GM23338 (cell line): ENCODE results near the gene DNAH17. TPM values are rescaled to one million over a fixed set of nuclear protein-coding genes. Genes with fewer than 3 reads are reported as not detected.

Experiments used
- ATAC-seq: fragments of 200-7000 bp; cut with Tn5 transposase; 3 replicates; pipeline ENCODE4 v1.9.1; 2020
- DNase-seq: peaks from one replicate; pipeline ENCODE4 v3.0.0-alpha.2; 2015; ENCODE audit warnings: low spot score
- H2AFZ ChIP-seq: fragments of 200-600 bp; sonication (generic); 2 replicates; pipeline ENCODE4 v1.8.0; 2016; ENCODE audit warnings: antibody characterized with exemption, mild to moderate bottlenecking, moderate library complexity
- H3F3A ChIP-seq: fragments of 200-600 bp; sonication (generic); replicated peaks from 2 replicates; pipeline ENCODE4 v1.8.0; 2017; ENCODE audit warnings: antibody characterized with exemption, mixed run types, low read depth
- H3K27ac ChIP-seq: fragments of 200-600 bp; sonication (generic); 2 replicates; pipeline ENCODE4 v1.6.1; 2016; ENCODE audit warnings: low read depth
- H3K27me3 ChIP-seq: fragments of 200-600 bp; sonication (generic); 2 replicates; pipeline ENCODE4 v1.8.0; 2016; ENCODE audit warnings: mild to moderate bottlenecking, mixed run types, moderate library complexity; ENCODE audit not compliant: insufficient read depth
- H3K36me3 ChIP-seq: fragments of 200-600 bp; sonication (generic); 2 replicates; pipeline ENCODE4 v1.8.0; 2016; ENCODE audit warnings: mild to moderate bottlenecking; ENCODE audit not compliant: insufficient read depth
- H3K4me1 ChIP-seq: fragments of 200-600 bp; sonication (generic); 2 replicates; pipeline ENCODE4 v1.8.0; 2016; ENCODE audit warnings: mild to moderate bottlenecking, moderate library complexity; ENCODE audit not compliant: insufficient read depth
- H3K4me2 ChIP-seq: fragments of 200-600 bp; sonication (generic); 2 replicates; pipeline ENCODE4 v1.7.1; 2017; ENCODE audit warnings: mixed run types
- H3K4me3 ChIP-seq: fragments of 200-600 bp; sonication (generic); 2 replicates; pipeline ENCODE4 v1.6.1; 2016; ENCODE audit warnings: mixed run types
- H3K79me2 ChIP-seq: fragments of 200-600 bp; sonication (generic); replicated peaks from 2 replicates; pipeline ENCODE4 v1.8.0; 2017; ENCODE audit warnings: mild to moderate bottlenecking; ENCODE audit not compliant: insufficient read depth
- H3K9me2 ChIP-seq: fragments of 200-600 bp; sonication (generic); 2 replicates; pipeline ENCODE4 v1.8.0; 2017; ENCODE audit not compliant: insufficient read depth
- H4K20me1 ChIP-seq: fragments of 200-600 bp; sonication (generic); replicated peaks from 2 replicates; pipeline ENCODE4 v1.8.0; 2017; ENCODE audit warnings: mild to moderate bottlenecking; ENCODE audit not compliant: insufficient read depth
- H3K27ac Mint-ChIP-seq: 2 replicates; pipeline ENCODE4 v1.8.0; 2020; ENCODE audit warnings: inconsistent platforms, mild to moderate bottlenecking, moderate library complexity, mixed read lengths
- H3K27me3 Mint-ChIP-seq: 3 replicates; pipeline ENCODE4 v1.8.0; 2022; ENCODE audit warnings: low read depth, mild to moderate bottlenecking, moderate library complexity, mixed read lengths, inconsistent platforms; ENCODE audit not compliant: insufficient read depth, poor library complexity
- H3K36me3 Mint-ChIP-seq: 3 replicates; pipeline ENCODE4 v1.8.0; 2021; ENCODE audit warnings: low read depth, mild to moderate bottlenecking, inconsistent platforms, moderate library complexity, mixed read lengths
- H3K4me1 Mint-ChIP-seq: 3 replicates; pipeline ENCODE4 v1.8.0; 2020; ENCODE audit warnings: mild to moderate bottlenecking, inconsistent platforms, mixed read lengths
- H3K4me3 Mint-ChIP-seq: 3 replicates; pipeline ENCODE4 v1.8.0; 2021; ENCODE audit warnings: moderate library complexity, mild to moderate bottlenecking, inconsistent platforms, mixed read lengths
- H3K9me3 Mint-ChIP-seq: 3 replicates; pipeline ENCODE4 v1.8.0; 2020; ENCODE audit warnings: moderate library complexity, mild to moderate bottlenecking, inconsistent platforms, mixed read lengths
- CREB1 ChIP-seq: fragments of 250-450 bp; sonication (Bioruptor Pico); IDR thresholded peaks from 2 replicates; pipeline ENCODE4 v1.5.0; 2020; ENCODE audit warnings: low read depth, mild to moderate bottlenecking, moderate library complexity
- EZH2 ChIP-seq: fragments of 200-600 bp; sonication (generic); IDR thresholded peaks from one replicate; pipeline ENCODE4 v1.8.0; 2017; ENCODE audit warnings: antibody characterized with exemption, mild to moderate bottlenecking, low read depth; ENCODE audit not compliant: unreplicated experiment
- EZH2phosphoT487 ChIP-seq: fragments of 200-600 bp; sonication (generic); IDR thresholded peaks from one replicate; pipeline ENCODE4 v1.8.1; 2018; ENCODE audit warnings: antibody characterized with exemption; ENCODE audit not compliant: unreplicated experiment
- JUNB ChIP-seq: IDR thresholded peaks from one replicate; pipeline ENCODE4 v1.6.1; 2016; ENCODE audit warnings: antibody characterized with exemption; ENCODE audit not compliant: unreplicated experiment
- NANOG ChIP-seq: IDR thresholded peaks from 2 replicates; pipeline ENCODE4 v1.6.1; 2016; ENCODE audit warnings: antibody characterized with exemption, borderline replicate concordance
- POLR2AphosphoS5 ChIP-seq: IDR thresholded peaks from 2 replicates; pipeline ENCODE4 v1.6.1; 2016; ENCODE audit warnings: antibody characterized with exemption, low read depth
- STAT1 ChIP-seq: IDR thresholded peaks from one replicate; pipeline ENCODE4 v1.6.1; 2016; ENCODE audit warnings: antibody characterized with exemption; ENCODE audit not compliant: unreplicated experiment
- ZNF114 ChIP-seq: fragments of 250-450 bp; sonication (Bioruptor Pico); IDR thresholded peaks from 2 replicates; pipeline ENCODE4 v1.5.0; 2020; ENCODE audit warnings: mild to moderate bottlenecking, moderate library complexity
- ZNF331 ChIP-seq: fragments of 250-450 bp; sonication (Bioruptor Pico); IDR thresholded peaks from 2 replicates; pipeline ENCODE4 v1.5.0; 2020; ENCODE audit warnings: low read depth, mild to moderate bottlenecking, moderate library complexity
- polyA plus RNA-seq: library from polyadenylated mRNA; unstranded; fragments of >200 nt; fragmentation: Nextera tagmentation; extraction: Ambion mirVana; gene quantifications from 2 replicates; pipeline ENCODE4 v1.2.1, GENCODE V29; 2016
- total RNA-seq: library from RNA; depleted of rRNA; stranded (reverse); fragments of >200 nt; shearing (Covaris generic); gene quantifications from 2 replicates; pipeline ENCODE4 v1.2.3, GENCODE V29; 2014
- TF ChIP-seq, protein P1 (sequence below), 2 experiments: fragments of 200-600 bp in 1 of 2; sonication (generic) in 1 of 2; conservative IDR thresholded peaks; 2 replicates each; pipeline versions ENCODE4 v1.5.1 to v1.6.1; 2016 to 2017; ENCODE audit warnings: antibody characterized with exemption in 2 of 2, low read depth in 2 of 2, mild to moderate bottlenecking in 2 of 2, moderate library complexity in 1 of 2
- TF ChIP-seq, protein P2 (sequence below): fragments of 250-450 bp; sonication (Bioruptor Pico); IDR thresholded peaks from 2 replicates; pipeline ENCODE4 v1.5.0; 2020; ENCODE audit warnings: mild to moderate bottlenecking, moderate library complexity
- TF ChIP-seq, protein P3 (sequence below): IDR thresholded peaks from one replicate; pipeline ENCODE4 v1.6.1; 2018; ENCODE audit warnings: antibody characterized with exemption; ENCODE audit not compliant: unreplicated experiment
- TF ChIP-seq, protein P4 (sequence below): IDR thresholded peaks from 2 replicates; pipeline ENCODE4 v1.6.1; 2016; ENCODE audit warnings: antibody characterized with exemption

Gene DNAH17
- total and polyA plus RNA-seq, 2 experiments from 2014 or later, result 0.59 to 2.0 TPM

DNA sequence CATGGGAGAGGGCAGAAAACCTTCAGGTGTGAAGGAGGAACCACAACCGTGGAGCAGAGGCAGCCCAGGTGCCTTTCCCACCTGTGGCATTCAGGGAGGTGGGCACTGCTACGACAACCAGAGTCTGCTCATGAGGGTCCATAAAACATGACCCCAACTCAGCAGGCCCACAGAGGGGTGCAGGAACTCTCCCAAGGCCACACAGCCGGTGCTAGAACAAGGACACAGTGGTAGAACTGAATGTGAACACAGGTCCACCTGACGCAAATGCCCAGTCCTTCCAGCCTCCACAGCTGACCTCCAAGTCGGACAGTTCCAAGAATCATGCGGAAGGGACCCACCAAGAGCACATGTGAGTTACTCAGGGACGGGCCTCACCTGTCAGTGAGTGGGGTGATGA lies 76.4 kb downstream of the DNAH17 start:
- H3K4me3 Mint-ChIP-seq, result no peak overlapping the region
- peaks cover 9% of the 10 kb centered on the region for H3K4me1 ChIP-seq
- no peak overlapping the region for H3K27ac ChIP-seq
- TF ChIP-seq ZNF331 (CRISPR knock-in tag) (no peak), NANOG (no peak), POLR2AphosphoS5 (no peak), ZNF114 (CRISPR knock-in tag) (no peak), EZH2 (no peak), EZH2phosphoT487 (no peak), JUNB (no peak), STAT1 (no peak), CREB1 (CRISPR knock-in tag) (no peak)
- TF ChIP-seq, protein P1, sequence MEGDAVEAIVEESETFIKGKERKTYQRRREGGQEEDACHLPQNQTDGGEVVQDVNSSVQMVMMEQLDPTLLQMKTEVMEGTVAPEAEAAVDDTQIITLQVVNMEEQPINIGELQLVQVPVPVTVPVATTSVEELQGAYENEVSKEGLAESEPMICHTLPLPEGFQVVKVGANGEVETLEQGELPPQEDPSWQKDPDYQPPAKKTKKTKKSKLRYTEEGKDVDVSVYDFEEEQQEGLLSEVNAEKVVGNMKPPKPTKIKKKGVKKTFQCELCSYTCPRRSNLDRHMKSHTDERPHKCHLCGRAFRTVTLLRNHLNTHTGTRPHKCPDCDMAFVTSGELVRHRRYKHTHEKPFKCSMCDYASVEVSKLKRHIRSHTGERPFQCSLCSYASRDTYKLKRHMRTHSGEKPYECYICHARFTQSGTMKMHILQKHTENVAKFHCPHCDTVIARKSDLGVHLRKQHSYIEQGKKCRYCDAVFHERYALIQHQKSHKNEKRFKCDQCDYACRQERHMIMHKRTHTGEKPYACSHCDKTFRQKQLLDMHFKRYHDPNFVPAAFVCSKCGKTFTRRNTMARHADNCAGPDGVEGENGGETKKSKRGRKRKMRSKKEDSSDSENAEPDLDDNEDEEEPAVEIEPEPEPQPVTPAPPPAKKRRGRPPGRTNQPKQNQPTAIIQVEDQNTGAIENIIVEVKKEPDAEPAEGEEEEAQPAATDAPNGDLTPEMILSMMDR (conservative IDR thresholded peaks at IDR 0.05; ENCODE audit: low read depth in 2 of 2), result no peak
- TF ChIP-seq, protein P2, sequence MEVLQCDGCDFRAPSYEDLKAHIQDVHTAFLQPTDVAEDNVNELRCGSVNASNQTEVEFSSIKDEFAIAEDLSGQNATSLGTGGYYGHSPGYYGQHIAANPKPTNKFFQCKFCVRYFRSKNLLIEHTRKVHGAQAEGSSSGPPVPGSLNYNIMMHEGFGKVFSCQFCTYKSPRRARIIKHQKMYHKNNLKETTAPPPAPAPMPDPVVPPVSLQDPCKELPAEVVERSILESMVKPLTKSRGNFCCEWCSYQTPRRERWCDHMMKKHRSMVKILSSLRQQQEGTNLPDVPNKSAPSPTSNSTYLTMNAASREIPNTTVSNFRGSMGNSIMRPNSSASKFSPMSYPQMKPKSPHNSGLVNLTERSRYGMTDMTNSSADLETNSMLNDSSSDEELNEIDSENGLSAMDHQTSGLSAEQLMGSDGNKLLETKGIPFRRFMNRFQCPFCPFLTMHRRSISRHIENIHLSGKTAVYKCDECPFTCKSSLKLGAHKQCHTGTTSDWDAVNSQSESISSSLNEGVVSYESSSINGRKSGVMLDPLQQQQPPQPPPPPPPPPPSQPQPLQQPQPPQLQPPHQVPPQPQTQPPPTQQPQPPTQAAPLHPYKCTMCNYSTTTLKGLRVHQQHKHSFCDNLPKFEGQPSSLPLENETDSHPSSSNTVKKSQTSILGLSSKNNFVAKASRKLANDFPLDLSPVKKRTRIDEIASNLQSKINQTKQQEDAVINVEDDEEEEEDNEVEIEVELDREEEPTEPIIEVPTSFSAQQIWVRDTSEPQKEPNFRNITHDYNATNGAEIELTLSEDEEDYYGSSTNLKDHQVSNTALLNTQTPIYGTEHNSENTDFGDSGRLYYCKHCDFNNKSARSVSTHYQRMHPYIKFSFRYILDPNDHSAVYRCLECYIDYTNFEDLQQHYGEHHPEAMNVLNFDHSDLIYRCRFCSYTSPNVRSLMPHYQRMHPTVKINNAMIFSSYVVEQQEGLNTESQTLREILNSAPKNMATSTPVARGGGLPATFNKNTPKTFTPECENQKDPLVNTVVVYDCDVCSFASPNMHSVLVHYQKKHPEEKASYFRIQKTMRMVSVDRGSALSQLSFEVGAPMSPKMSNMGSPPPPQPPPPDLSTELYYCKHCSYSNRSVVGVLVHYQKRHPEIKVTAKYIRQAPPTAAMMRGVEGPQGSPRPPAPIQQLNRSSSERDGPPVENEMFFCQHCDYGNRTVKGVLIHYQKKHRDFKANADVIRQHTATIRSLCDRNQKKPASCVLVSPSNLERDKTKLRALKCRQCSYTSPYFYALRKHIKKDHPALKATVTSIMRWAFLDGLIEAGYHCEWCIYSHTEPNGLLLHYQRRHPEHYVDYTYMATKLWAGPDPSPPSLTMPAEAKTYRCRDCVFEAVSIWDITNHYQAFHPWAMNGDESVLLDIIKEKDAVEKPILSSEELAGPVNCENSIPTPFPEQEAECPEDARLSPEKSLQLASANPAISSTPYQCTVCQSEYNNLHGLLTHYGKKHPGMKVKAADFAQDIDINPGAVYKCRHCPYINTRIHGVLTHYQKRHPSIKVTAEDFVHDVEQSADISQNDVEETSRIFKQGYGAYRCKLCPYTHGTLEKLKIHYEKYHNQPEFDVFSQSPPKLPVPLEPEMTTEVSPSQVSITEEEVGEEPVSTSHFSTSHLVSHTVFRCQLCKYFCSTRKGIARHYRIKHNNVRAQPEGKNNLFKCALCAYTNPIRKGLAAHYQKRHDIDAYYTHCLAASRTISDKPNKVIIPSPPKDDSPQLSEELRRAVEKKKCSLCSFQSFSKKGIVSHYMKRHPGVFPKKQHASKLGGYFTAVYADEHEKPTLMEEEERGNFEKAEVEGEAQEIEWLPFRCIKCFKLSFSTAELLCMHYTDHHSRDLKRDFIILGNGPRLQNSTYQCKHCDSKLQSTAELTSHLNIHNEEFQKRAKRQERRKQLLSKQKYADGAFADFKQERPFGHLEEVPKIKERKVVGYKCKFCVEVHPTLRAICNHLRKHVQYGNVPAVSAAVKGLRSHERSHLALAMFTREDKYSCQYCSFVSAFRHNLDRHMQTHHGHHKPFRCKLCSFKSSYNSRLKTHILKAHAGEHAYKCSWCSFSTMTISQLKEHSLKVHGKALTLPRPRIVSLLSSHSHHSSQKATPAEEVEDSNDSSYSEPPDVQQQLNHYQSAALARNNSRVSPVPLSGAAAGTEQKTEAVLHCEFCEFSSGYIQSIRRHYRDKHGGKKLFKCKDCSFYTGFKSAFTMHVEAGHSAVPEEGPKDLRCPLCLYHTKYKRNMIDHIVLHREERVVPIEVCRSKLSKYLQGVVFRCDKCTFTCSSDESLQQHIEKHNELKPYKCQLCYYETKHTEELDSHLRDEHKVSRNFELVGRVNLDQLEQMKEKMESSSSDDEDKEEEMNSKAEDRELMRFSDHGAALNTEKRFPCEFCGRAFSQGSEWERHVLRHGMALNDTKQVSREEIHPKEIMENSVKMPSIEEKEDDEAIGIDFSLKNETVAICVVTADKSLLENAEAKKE (CRISPR knock-in tag), result no peak
- TF ChIP-seq, protein P3, sequence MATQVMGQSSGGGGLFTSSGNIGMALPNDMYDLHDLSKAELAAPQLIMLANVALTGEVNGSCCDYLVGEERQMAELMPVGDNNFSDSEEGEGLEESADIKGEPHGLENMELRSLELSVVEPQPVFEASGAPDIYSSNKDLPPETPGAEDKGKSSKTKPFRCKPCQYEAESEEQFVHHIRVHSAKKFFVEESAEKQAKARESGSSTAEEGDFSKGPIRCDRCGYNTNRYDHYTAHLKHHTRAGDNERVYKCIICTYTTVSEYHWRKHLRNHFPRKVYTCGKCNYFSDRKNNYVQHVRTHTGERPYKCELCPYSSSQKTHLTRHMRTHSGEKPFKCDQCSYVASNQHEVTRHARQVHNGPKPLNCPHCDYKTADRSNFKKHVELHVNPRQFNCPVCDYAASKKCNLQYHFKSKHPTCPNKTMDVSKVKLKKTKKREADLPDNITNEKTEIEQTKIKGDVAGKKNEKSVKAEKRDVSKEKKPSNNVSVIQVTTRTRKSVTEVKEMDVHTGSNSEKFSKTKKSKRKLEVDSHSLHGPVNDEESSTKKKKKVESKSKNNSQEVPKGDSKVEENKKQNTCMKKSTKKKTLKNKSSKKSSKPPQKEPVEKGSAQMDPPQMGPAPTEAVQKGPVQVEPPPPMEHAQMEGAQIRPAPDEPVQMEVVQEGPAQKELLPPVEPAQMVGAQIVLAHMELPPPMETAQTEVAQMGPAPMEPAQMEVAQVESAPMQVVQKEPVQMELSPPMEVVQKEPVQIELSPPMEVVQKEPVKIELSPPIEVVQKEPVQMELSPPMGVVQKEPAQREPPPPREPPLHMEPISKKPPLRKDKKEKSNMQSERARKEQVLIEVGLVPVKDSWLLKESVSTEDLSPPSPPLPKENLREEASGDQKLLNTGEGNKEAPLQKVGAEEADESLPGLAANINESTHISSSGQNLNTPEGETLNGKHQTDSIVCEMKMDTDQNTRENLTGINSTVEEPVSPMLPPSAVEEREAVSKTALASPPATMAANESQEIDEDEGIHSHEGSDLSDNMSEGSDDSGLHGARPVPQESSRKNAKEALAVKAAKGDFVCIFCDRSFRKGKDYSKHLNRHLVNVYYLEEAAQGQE, result no peak
- TF ChIP-seq, protein P4, sequence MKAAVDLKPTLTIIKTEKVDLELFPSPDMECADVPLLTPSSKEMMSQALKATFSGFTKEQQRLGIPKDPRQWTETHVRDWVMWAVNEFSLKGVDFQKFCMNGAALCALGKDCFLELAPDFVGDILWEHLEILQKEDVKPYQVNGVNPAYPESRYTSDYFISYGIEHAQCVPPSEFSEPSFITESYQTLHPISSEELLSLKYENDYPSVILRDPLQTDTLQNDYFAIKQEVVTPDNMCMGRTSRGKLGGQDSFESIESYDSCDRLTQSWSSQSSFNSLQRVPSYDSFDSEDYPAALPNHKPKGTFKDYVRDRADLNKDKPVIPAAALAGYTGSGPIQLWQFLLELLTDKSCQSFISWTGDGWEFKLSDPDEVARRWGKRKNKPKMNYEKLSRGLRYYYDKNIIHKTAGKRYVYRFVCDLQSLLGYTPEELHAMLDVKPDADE, result no peak
- H3K4me1 Mint-ChIP-seq, result peaks cover 9% of the 10 kb centered on the region
- H3K27me3 ChIP-seq, result no peaks in the 10 kb centered on the region
- no peak overlapping the region for H2AFZ ChIP-seq
- no peaks in the 10 kb centered on the region for H3K36me3 ChIP-seq
- no peak overlapping the region for H3K4me3 ChIP-seq
- no peaks in the 10 kb centered on the region for H4K20me1 ChIP-seq
- no peaks in the 10 kb centered on the region for H3F3A ChIP-seq
- H3K9me2 ChIP-seq, result no peaks in the 10 kb centered on the region
- H3K9me3 Mint-ChIP-seq, result no peaks in the 10 kb centered on the region; the same call in 2 of the 3 replicates
- no peak for DNase-seq
- H3K4me2 ChIP-seq, result no peak overlapping the region
- peaks cover 7% of the 10 kb centered on the region for H3K27me3 Mint-ChIP-seq
- H3K27ac Mint-ChIP-seq, result no peak overlapping the region
- ATAC-seq, result no peak
- H3K36me3 Mint-ChIP-seq, result no peaks in the 10 kb centered on the region
- no peaks in the 10 kb centered on the region for H3K79me2 ChIP-seq
